Pancreas (tissue), 10 donors: ENCODE data around the gene RERE. TPM values are rescaled to one million over a fixed set of nuclear protein-coding genes. Genes with fewer than 3 reads are reported as not detected.

Source experiments
- ATAC-seq, 4 donors: fragments of 200-7000 bp; cut with Tn5 transposase; one replicate each; pipeline versions ENCODE4 v1.8.0 to v1.9.1; 2020; ENCODE audit warnings: mild to moderate bottlenecking in 4 of 4, moderate library complexity in 4 of 4
- DNase-seq, 6 donors: peaks; one replicate each; pipeline ENCODE4 v3.0.0-alpha.2; 2020
- FAIRE-seq: peaks from 2 replicates; lab custom pipeline; 2012; peaks lifted over from hg19 to GRCh38; lab: Jason Lieb, UNC
- H3K27ac ChIP-seq, 4 donors: fragments of 200-600 bp; sonication (generic); 1 replicate in 3 of 4; 2 replicates in 1 of 4; pipeline versions ENCODE4 v1.5.0 to v1.8.0; 2020
- H3K27me3 ChIP-seq, 4 donors: fragments of 200-600 bp; one replicate each; pipeline ENCODE4 v1.8.0; 2021
- H3K36me3 ChIP-seq, 3 donors: fragments of 200-600 bp; sonication (generic) in 1 of 3; one replicate each; pipeline versions ENCODE4 v1.5.0 to v1.8.0; 2020 to 2021
- H3K4me1 ChIP-seq, 3 donors: fragments of 200-600 bp; one replicate each; pipeline ENCODE4 v1.8.0; 2021
- H3K4me3 ChIP-seq, 4 donors: fragments of 200-600 bp; sonication (generic) in 2 of 4; one replicate each; pipeline versions ENCODE4 v1.5.0 to v1.8.0; 2020 to 2021
- H3K9me3 ChIP-seq, 4 donors: fragments of 200-600 bp; one replicate each; pipeline ENCODE4 v1.8.0; 2021
- WGBS, 2 donors: extraction: QIAGEN DNeasy Blood & Tissue Kit; methylation state at CpG; one replicate each; pipeline ENCODE4 v1.1.7; 2013; 5-methylcytosine and 5-hydroxymethylcytosine counted together
- intact Hi-C, 3 donors: fragments of 100-400 bp; cut with DNase I; formaldehyde crosslinking; loops; one replicate each; pipeline versions ENCODE4 v1.11.1 to v1.14.2; 2022
- polyA plus RNA-seq, 2 donors: library from polyadenylated mRNA; stranded (reverse); fragments of 200-250 nt; gene quantifications; one replicate each; pipeline ENCODE4 v1.2.3, GENCODE V29; 2013
- total RNA-seq, 6 donors: library from RNA; stranded (reverse); fragmentation: NEBNext Ultra II Directional in 4 of 6; extraction: Animal tissue kit (Norgen Biotek cat#: 25700) in 4 of 6; gene quantifications; one replicate each; pipeline versions ENCODE4 v1.2.1 to v1.2.4, GENCODE V29; 2021 to 2023
- TF ChIP-seq, protein P1 (sequence below), 4 donors: fragments of 200-600 bp; sonication (generic) in 3 of 4; IDR thresholded peaks; one replicate each; pipeline versions ENCODE4 v1.5.0 to v1.8.0; 2021; ENCODE audit warnings: antibody characterized with exemption in 4 of 4
- donor health status: healthy with polysubstance abuse.
- donor health status: DM: no; HTN: no; CAD: no; lungs with moderate emphysema.
- donor health status: DM: no; HTN: no; CAD: no.
- donor health status: control.
- donor health status: control.
- donor health status: Bipolar disorder and iron deficiency.
- donor health status: DM: yes; HTN: yes; CAD: no.
- donor health status: DM: no; HTN: no; CAD: no.
- donor health status: DM: no; HTN: no; CAD: no.
- donor health status: DM: yes; HTN: yes; CAD: no.

RERE gene
- total and polyA plus RNA-seq, 8 donors = 27.0 to 76.7 (median 50.7) TPM

DNA sequence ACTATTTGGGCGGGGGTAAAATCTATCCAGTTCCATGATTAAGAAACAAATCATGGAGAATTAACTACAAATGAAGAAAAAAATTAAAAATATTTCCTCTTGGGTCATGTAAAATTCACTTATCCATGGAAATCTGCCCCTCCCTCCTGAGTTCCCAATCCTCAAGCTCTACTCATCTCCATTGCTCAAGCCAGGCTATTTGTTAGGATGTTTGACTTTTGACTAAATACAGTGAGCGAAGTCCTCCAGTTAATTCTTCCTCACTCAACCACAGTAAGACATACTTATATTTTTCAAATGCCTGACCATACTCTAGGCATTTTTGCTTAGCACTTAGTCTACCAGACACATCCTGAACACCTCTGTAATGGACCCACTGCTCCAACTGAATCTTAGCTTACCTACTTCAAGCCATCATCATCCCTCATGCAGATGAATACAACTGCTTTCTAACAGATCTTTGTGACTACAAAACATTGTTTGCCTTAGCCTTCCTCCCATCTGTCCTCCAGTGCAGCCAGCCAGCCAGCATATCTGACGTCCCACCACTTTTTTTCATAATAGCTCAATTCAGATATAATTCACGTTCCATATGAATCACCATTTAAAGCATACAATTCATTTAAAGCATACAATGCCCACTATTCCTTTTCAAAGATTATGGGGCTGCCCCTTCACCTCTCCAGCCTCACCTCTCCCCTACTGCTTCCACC lies 154.2 kb downstream of the RERE start:
- Histone ChIP-seq H3K27ac (peak overlapping the region in 2 of 4 donors; percentile 19 to 20), H3K9me3 (no peaks in the 10 kb centered on the region), H3K27me3 (no peaks in the 10 kb centered on the region), H3K36me3 (no peaks in the 10 kb centered on the region), H3K4me1 (peaks cover 27 to 70% (median 60%) of the 10 kb centered on the region in 3 donors), H3K4me3 (no peak overlapping the region)
- FAIRE-seq (no peak), DNase-seq (no peak), ATAC-seq (no peak)
- intact Hi-C loops = no loop called here
- 79 to 80% methylated on average over 4 of the region's 4 CpGs for WGBS, 2 donors
- TF ChIP-seq, protein P1, sequence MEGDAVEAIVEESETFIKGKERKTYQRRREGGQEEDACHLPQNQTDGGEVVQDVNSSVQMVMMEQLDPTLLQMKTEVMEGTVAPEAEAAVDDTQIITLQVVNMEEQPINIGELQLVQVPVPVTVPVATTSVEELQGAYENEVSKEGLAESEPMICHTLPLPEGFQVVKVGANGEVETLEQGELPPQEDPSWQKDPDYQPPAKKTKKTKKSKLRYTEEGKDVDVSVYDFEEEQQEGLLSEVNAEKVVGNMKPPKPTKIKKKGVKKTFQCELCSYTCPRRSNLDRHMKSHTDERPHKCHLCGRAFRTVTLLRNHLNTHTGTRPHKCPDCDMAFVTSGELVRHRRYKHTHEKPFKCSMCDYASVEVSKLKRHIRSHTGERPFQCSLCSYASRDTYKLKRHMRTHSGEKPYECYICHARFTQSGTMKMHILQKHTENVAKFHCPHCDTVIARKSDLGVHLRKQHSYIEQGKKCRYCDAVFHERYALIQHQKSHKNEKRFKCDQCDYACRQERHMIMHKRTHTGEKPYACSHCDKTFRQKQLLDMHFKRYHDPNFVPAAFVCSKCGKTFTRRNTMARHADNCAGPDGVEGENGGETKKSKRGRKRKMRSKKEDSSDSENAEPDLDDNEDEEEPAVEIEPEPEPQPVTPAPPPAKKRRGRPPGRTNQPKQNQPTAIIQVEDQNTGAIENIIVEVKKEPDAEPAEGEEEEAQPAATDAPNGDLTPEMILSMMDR (IDR thresholded peaks at IDR 0.05) = no peak

DNA sequence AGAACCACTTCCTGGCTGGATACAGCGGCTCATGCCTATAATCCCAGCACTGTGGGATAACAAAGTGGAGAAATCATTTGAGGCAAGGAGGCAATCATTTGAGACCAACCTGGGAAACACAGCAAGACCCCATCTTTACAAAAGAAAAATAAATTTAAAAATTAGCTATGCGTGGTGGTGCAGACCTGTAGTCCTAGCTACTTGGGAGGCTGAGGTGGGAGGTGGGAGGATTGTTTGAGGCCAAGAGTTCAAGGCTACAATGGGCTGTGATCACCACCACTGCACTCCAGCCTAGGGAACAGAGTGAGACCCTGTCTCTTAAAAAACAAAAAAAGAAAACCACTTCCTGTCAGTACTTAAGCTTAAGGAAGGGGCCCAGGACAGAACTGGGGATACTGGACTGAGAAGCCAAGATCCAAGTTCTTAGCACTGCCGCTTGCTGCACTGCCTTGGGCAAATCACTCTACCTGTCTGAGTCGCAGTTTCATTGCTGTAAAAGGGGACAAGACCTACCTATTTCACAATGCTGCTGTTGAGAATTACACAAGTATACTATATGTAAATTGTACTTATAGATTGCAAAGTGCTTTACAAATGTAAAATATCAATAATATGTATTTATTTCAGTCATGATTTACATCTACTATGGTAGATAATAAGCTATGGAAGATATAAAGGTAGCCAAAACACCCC lies 154.9 kb downstream of the RERE start:
- peak overlapping the region in 1 of 4 donors; percentile 67 for H3K27ac ChIP-seq
- peaks cover 22 to 65% (median 60%) of the 10 kb centered on the region in 3 donors for H3K4me1 ChIP-seq
- no peaks in the 10 kb centered on the region for H3K27me3 ChIP-seq
- H3K4me3 ChIP-seq = no peak overlapping the region
- no peaks in the 10 kb centered on the region for H3K9me3 ChIP-seq
- intact Hi-C loops = no loop called here
- FAIRE-seq (no peak), DNase-seq (no peak), ATAC-seq (no peak)
- 96 to 97% methylated on average over 4 of the region's 4 CpGs for WGBS, 2 donors
- no peaks in the 10 kb centered on the region for H3K36me3 ChIP-seq
- TF ChIP-seq, protein P1 (IDR thresholded peaks at IDR 0.05) = no peak

DNA sequence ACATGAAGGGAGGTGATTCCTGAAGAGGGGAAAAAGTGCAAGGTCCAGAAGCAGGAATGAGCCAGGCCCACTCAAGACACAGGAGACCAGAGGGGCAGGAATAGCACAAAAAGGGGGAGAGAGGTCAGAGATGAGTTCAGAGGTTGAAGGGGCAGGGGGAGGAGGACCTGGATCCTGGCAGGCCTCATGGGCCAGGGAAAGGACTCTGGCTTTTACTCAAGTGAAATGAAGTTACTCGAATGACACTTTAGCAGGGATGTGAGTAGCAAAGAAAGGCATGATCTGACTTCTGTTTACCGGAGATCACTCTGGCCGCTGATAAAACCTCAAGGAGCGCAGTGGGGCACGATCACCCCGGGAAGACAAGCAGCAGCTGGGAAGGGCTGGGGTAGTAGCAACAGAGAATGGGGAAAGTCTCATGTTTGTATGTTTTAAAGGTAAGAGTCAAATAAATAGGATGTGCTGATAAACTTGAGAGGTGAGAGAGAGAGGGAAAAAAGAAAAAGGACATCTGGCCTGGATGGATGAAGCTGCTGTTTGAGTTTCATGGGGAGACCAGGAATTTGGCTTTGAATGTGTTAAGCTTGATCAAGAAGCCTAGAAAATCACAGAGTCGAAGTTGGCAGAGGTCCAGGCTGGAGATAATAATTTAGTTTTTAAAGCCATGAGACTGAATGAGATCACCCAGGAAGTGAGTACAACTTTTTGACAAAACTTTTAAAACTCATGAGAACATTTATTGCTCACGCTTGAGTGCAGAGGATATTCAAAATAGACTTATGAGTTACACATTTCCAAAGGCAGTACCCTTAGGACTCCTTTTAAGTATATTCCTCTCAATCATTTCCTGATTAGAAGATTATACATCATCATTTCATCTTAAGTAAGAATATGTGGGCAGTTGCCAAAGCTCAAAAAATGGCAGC lies 156.0 kb downstream of the RERE start:
- 22 to 24% methylated on average over 8 of the region's 8 CpGs for WGBS, 2 donors
- no peaks in the 10 kb centered on the region for H3K36me3 ChIP-seq
- no peaks in the 10 kb centered on the region for H3K9me3 ChIP-seq
- peak in 3 of 6 donors; percentile 23 to 36 (median 24) for DNase-seq
- H3K4me3 ChIP-seq = no peak overlapping the region
- intact Hi-C loops = no loop called here
- no peak for FAIRE-seq
- H3K4me1 ChIP-seq = peaks cover 16 to 58% (median 53%) of the 10 kb centered on the region in 3 donors
- TF ChIP-seq, protein P1 (IDR thresholded peaks at IDR 0.05) = no peak
- ATAC-seq = peak; percentile 18 to 44 (median 28)
- H3K27ac ChIP-seq = peak overlapping the region in 2 of 4 donors; percentile 46 to 67
- H3K27me3 ChIP-seq = no peaks in the 10 kb centered on the region

DNA sequence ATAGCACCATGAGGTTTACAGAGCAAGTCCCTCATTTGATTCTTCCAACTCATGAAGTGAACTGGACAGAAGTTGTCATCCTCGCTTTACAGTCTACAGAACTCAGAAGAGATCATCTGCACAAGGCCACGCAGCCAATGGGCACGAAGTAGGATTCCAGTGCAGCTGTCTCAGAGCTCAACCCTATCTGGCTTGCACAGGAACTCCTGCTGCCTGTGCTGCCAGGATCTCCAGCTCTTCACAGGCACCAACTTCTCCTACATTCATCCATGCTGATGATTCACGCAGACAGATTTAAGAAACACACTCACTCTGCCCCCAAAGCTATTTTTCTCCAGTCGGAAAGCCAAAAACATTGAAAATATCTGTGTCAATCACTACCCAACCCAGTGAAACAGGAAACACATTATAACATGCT lies 157.0 kb downstream of the RERE start:
- Histone ChIP-seq H3K36me3 (no peaks in the 10 kb centered on the region), H3K4me1 (peaks cover 10 to 47% (median 45%) of the 10 kb centered on the region in 3 donors), H3K9me3 (no peaks in the 10 kb centered on the region), H3K27me3 (no peaks in the 10 kb centered on the region), H3K27ac (peak overlapping the region in 2 of 4 donors; percentile 31 to 67), H3K4me3 (no peak overlapping the region)
- TF ChIP-seq, protein P1 (IDR thresholded peaks at IDR 0.05) = no peak
- no peak for FAIRE-seq
- intact Hi-C loops = no loop called here
- ATAC-seq = peak; percentile 51 to 66 (median 60)
- 23 to 28% methylated on average over 5 of the region's 5 CpGs for WGBS, 2 donors
- DNase-seq = no peak
